ENCODE measurements around the gene ZNF593.

DNA sequence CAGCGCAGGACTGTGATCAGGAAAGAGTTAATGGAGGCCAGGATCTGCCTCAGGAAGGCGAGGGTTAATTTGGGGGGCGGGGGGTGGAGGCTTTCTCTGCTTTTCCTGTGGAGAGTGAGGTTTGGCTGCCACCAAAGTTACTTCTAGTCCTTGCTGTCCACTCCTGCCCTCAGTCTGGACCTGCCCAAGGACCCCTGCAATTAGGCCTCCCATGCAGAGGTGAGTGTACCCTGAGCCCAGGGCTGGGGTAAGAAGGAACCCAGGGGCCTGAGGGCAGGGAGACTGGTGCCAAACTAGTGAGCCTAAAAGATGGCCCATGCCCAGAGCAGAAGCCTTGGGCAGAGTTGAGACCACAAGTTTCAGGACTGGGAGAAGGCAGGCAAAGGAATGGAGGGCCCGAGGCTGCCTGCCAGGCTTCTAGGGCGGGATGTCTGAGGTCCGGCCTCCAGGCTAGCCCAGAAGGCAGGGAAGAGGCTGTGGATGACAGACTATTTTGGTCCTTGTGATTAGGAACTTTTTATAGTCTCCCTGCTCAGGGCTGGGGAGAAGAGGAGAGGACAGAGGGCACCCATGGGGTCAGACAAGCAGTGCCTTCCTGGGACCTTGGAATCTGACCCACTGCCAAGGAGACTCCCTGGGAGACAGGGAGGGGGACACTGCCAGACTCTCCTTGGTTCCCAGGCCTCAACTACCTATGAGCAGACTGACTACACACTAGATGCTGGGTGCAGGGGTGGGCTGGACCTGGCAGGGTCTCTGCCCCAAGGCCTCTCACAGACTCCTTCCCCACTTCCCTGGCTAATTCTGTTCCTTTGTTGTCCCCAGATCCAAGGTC is 10.6 kb upstream of the ZNF593 start, which contains the start of gene FAM110D:
- no peak for TF ChIP-seq ARNTL (CRISPR knock-in tag; IDR thresholded peaks at IDR 0.05; ENCODE audit: borderline replicate concordance, low read depth)
- no peak for TF ChIP-seq PPARA (CRISPR knock-in tag; IDR thresholded peaks at IDR 0.05; ENCODE audit: borderline replicate concordance)
- TF ChIP-seq, protein P1, sequence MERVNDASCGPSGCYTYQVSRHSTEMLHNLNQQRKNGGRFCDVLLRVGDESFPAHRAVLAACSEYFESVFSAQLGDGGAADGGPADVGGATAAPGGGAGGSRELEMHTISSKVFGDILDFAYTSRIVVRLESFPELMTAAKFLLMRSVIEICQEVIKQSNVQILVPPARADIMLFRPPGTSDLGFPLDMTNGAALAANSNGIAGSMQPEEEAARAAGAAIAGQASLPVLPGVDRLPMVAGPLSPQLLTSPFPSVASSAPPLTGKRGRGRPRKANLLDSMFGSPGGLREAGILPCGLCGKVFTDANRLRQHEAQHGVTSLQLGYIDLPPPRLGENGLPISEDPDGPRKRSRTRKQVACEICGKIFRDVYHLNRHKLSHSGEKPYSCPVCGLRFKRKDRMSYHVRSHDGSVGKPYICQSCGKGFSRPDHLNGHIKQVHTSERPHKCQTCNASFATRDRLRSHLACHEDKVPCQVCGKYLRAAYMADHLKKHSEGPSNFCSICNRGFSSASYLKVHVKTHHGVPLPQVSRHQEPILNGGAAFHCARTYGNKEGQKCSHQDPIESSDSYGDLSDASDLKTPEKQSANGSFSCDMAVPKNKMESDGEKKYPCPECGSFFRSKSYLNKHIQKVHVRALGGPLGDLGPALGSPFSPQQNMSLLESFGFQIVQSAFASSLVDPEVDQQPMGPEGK (CRISPR knock-in tag; IDR thresholded peaks at IDR 0.05; ENCODE audit: borderline replicate concordance) = no peak
- TF ChIP-seq ZFP30 (CRISPR knock-in tag; IDR thresholded peaks at IDR 0.05) = no peak
- TF ChIP-seq, protein P2, sequence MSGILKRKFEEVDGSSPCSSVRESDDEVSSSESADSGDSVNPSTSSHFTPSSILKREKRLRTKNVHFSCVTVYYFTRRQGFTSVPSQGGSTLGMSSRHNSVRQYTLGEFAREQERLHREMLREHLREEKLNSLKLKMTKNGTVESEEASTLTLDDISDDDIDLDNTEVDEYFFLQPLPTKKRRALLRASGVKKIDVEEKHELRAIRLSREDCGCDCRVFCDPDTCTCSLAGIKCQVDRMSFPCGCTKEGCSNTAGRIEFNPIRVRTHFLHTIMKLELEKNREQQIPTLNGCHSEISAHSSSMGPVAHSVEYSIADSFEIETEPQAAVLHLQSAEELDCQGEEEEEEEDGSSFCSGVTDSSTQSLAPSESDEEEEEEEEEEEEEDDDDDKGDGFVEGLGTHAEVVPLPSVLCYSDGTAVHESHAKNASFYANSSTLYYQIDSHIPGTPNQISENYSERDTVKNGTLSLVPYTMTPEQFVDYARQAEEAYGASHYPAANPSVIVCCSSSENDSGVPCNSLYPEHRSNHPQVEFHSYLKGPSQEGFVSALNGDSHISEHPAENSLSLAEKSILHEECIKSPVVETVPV (CRISPR knock-in tag; IDR thresholded peaks at IDR 0.05) = no peak
- no peak for TF ChIP-seq TCF4 (CRISPR knock-in tag; IDR thresholded peaks at IDR 0.05; ENCODE audit: borderline replicate concordance)
- TF ChIP-seq, protein P3, sequence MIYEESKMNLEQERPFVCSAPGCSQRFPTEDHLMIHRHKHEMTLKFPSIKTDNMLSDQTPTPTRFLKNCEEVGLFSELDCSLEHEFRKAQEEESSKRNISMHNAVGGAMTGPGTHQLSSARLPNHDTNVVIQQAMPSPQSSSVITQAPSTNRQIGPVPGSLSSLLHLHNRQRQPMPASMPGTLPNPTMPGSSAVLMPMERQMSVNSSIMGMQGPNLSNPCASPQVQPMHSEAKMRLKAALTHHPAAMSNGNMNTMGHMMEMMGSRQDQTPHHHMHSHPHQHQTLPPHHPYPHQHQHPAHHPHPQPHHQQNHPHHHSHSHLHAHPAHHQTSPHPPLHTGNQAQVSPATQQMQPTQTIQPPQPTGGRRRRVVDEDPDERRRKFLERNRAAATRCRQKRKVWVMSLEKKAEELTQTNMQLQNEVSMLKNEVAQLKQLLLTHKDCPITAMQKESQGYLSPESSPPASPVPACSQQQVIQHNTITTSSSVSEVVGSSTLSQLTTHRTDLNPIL (CRISPR knock-in tag; IDR thresholded peaks at IDR 0.05; ENCODE audit: low read depth) = no peak
- TF ChIP-seq ZNF565 (CRISPR knock-in tag; conservative IDR thresholded peaks at IDR 0.05; ENCODE audit: low read depth) = no peak
- TF ChIP-seq, protein P4, sequence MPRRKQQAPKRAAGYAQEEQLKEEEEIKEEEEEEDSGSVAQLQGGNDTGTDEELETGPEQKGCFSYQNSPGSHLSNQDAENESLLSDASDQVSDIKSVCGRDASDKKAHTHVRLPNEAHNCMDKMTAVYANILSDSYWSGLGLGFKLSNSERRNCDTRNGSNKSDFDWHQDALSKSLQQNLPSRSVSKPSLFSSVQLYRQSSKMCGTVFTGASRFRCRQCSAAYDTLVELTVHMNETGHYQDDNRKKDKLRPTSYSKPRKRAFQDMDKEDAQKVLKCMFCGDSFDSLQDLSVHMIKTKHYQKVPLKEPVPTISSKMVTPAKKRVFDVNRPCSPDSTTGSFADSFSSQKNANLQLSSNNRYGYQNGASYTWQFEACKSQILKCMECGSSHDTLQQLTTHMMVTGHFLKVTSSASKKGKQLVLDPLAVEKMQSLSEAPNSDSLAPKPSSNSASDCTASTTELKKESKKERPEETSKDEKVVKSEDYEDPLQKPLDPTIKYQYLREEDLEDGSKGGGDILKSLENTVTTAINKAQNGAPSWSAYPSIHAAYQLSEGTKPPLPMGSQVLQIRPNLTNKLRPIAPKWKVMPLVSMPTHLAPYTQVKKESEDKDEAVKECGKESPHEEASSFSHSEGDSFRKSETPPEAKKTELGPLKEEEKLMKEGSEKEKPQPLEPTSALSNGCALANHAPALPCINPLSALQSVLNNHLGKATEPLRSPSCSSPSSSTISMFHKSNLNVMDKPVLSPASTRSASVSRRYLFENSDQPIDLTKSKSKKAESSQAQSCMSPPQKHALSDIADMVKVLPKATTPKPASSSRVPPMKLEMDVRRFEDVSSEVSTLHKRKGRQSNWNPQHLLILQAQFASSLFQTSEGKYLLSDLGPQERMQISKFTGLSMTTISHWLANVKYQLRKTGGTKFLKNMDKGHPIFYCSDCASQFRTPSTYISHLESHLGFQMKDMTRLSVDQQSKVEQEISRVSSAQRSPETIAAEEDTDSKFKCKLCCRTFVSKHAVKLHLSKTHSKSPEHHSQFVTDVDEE (CRISPR knock-in tag; IDR thresholded peaks at IDR 0.05) = no peak
- TF ChIP-seq GLIS3 (CRISPR knock-in tag; IDR thresholded peaks at IDR 0.05) = no peak
- TF ChIP-seq ISL1 (CRISPR knock-in tag; IDR thresholded peaks at IDR 0.05) = no peak
- no peak for TF ChIP-seq OSR1 (CRISPR knock-in tag; IDR thresholded peaks at IDR 0.05)
